Ramos (cell line): ENCODE data around the gene DHH.

Source experiments
- in situ Hi-C: fragments of 300-500 bp; cut with MboI; formaldehyde crosslinking; loops from one replicate; pipeline ENCODE4 v1.14.3; 2022; ENCODE audit warnings: low sequenced_read_pairs; ENCODE audit not compliant: unreplicated experiment

DHH gene

DNA sequence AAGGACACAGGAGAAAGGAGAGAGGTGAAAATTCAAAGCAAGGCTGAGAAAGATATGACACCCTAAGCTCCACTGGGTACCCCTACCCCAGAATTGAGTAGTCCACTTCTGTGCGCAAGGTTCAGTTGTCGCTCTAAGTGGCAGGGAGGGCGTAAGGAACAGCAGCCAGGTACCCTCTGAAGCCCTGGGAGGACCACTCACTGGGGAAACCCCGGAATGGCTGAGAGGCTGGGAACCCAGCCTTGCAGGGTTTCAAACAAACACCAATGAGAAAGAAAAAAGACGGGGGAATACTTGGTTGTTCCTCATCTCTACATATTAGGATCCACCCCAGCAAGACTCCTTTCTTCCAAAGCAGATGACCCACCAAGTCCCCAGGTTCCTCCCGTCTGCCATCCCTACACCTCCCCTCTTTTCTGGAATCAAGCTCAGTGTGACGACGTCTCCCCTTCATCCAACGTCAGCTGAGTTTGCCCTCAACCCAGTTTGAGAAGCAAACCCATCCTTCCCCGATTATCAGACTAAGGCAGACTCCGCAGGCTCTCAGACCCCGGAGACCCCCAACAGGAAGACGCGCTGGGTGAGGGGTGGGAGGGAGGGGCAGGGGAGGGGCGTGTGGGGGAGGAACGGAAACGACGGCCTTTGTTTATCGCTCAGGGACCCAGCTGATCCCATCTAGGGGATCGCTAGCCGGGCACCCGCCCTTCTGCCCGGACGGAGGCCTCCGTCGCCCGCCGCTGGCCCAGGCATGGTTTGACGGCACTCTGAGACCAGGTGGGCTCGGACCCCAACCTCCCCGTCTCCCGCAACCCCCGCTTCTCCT lies 15.3 kb upstream of the DHH start:
- in situ Hi-C loops: no loop called here

DNA sequence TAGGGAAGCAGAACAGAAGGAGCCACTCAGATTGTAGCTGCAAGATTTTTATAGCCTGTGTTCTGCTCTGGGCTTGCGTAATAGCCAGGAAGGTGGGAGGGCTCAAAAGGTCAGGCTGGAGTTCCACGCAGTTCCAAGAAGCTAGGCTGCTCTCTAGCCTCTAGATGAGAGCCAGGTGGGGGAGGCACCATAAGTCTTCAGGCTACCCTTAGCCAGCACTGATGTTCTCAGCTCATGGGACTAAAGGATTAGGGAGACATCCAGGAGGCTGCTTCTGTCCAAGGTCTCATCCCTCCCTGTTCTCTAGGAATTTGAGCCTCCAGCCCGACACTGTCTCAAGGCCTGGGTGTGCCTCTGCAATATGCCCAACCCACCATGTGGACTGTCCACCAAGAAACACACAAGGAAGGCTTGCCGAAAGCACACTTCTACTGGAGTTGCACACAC lies 14.4 kb upstream of the DHH start:
- in situ Hi-C loops: no loop called here

DNA sequence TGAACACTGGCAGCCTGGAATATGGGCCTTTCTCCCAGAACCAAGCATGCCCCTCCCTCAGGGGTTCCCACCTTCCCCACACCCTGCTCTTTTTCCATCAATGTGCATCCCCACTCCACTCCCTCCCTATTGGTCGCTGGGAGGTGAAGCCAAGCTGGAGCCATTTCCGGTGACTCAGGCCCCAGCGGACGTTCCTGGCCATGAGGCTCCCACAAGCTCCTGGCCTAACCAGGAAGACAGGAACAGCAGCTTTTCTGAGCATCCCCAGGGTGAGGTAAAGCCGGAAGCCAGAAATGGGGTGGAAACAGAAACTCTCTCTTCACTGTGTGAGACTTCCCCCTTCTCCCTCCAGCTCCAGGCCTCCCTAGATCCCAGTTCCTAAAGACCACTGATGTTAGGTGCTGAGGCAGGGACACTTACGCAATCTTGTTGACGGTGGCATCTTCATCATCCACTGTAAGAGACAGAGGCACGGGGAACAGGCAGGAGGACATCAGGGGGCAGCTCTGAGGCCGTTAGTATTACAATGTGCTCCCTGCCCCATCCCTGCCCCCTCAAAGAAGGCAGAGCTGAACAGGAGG lies 11.0 kb upstream of the DHH start:
- in situ Hi-C loops: no loop called here

DNA sequence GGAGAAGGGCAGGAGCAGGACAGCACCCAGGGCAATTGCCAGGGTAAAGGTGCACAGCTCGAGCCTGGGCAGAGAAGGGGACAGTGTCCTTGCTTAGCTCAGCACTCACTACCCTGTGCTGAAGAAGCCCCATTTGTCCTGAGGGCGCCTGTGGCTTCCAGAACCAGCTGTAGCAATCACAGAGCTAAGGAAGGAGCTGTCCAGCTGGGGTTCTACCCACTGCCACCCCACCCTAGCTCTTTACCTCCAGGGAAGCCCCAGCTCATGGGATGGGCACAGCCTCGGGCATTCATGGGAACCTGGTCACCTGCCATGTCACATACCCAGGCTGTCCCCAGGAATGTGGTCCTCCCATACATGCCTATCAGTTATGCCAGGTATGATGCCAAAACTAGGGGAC lies 10.2 kb upstream of the DHH start:
- in situ Hi-C loops: no loop called here

DNA sequence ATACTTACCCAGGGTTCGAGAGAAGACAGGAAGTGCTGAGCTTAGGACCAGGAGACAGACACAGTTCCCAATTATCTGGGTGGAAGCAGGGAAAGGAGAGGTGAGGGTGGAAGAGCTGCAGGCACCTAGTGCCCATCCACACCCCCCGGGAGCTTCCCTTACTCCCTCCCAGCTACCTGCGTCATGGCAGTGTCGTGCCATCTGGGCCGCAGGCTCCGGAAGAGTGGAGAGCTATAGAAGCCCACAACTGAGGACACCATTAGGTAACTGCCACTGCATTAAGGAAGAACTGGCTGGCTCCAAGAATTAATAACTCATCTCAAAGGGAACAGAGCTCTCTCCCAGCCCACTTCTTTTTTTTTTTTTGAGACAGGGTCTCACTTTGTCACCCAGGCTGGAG lies 5.8 kb upstream of the DHH start:
- in situ Hi-C loops: no loop called here

DNA sequence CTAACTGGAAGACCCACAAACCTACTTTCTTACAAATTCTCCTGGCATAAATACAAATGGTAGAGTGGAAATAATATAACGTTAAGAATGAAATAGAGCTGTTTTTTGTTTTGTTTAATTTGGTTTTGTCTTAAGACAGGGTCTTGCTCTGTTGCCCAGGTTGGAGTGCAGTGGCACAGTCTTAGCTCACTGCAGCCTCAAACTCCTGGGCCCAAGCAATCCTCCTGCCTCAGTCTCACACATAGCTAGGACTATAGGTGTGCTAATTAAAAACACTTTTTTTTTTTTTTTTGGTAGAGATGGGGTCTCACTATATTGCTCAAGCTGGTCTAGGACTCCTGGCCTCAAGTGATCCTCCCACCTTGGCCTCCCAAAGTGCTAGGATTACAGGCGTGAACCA lies 4.1 kb upstream of the DHH start:
- in situ Hi-C loops: loop anchor here (10.0 kb wide), 1 partner anchor 136 kb away; no protein-coding TSS in a partner anchor

DNA sequence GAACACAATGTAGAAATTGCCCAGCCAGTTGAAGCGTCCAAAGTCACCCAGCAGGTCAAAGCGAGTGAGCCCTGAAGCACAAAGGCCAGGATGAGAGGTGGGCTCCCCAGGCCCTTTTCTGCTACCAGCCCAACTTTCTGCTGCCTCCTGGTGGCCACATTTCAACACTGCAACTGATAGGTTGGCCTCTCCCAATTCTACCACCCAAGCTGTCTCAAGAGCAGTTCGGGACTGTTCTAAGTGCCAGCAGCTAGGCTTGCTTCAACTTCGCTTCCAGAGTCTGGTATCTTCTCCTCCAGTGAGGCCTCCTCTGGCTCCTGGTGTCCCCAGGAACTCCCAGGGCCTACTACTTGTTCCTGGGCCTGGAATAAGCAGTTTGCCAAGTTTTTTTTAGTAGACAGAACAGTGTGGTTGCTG lies 3.4 kb upstream of the DHH start:
- in situ Hi-C loops: loop anchor here (10.0 kb wide), 1 partner anchor 137 kb away; no protein-coding TSS in a partner anchor

DNA sequence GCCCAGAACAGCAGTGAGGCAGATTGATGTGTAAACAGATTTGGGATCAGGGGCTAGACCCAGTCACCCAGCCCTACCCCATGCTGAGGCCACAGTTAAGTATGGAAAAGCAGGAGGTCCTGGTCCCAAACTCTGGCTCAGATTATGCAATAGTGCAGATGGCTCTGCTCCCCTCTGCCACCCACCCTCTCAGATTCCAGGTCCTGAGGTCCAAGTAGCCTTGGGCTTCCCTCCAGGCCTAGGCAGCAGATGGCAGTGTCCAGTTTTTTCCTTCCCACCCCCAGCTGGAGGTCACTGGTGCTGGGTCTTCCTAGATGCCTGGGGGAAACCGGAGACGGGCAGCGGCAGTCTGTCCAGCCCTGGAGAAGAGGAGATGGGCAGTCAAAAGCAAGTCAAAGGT lies 2.8 kb upstream of the DHH start:
- in situ Hi-C loops: loop anchor here (10.0 kb wide), 1 partner anchor 137 kb away; no protein-coding TSS in a partner anchor

DNA sequence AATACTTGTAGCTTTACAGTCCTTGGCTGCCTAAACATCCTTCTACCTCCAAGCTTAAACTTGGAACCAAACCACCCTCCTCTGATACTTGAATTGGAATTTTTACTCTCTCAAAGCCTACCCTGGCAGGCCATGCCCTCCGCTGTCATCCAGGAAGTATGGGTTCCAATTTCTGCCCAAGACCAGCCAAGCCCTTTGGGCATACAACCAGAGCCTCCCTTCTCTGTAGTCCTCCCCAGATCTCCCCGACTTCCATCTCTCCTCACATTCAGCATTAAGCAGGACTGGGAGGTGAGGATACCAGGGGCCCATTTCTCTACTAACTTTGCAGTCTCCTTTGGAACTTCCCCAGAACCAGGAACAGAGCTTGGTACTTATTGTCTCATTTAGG lies 369 bp upstream of the DHH start:
- in situ Hi-C loops: loop anchor here (10.0 kb wide), 1 partner anchor 140 kb away; no protein-coding TSS in a partner anchor

DNA sequence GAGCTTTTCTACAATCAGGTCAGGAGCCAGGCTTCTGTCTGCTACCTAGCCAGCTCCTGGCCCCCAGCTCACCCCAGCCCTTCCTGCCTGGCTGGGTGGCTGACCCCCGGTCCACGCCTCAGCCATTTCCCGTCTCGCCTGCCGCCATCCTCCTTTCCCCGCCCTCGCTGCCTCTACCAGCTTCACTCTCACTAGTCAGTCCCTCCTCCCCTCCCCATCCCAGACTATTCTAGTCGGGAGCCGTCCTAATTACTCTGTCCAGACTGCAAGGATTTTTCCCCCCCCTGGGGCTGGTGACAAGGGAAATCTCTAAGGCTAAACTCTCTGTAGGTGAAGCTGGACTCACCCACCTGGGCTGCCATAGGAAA lies 825 bp downstream of the DHH start:
- in situ Hi-C loops: loop anchor here (10.0 kb wide), 1 partner anchor 141 kb away; no protein-coding TSS in a partner anchor

DNA sequence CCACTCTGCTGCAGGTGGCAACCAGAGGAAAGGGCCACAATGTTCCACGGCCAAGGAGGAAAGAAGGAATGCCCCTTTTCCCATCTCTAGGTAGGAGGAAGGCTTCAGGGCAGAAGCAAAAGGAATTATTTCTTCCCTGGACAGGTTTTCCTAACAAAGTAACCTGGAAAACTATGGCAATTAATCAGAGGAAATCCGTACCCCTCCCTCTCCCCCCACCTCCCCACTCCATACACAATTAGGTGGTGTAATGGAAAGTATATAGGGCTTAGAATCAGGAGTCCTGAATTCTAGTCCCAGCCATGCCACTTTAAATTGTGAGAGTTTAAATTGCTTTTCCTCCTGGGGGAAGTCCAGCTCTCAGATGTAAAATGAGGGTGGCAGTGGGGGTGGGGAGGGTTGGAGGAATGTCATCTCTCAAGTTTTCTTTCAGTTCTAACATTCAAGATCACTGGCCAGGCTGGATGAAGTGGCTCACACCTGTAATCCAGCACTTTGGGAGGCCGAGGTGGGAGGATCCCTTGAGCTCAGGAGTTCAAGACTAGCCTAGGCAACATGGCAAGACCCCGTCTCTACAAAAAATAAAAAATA lies 1.7 kb downstream of the DHH start:
- in situ Hi-C loops: loop anchor here (10.0 kb wide), 1 partner anchor 142 kb away; no protein-coding TSS in a partner anchor

DNA sequence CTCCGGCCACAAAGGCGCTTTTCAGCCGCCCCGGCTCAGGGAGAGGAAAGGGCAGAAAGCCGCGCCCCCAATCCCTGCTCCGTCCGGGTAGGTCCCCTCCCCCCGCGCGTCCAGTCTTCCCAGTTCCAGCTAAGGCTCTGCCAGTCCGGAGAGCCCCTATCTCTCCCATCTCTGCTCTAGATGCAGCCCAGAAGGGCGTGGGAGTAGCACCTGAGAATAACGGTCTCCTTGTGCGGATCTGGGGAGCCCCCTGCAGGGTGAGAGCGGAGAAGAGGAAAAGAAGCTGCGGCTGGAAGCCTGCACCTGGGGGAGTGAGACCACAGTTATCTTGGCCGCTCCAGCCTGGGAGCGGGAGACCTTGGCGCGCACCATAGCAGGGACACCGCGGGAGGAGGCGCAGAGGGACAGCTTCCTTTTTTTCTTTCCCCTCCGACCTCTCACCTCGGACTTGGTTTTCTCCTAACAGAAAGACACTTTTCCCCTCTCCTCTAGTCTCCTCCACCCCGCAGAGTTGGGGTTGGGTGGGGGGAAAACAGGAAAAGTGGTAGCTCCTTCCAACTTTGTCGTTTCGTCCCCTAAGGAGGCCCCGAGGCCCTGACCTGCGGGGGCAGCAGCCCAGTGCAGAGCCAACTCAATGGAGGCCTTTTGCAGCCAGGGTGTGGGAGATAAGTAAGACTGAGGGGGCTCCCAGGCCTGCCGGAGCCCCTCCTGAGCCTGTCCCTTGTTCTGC lies 2.4 kb downstream of the DHH start:
- in situ Hi-C loops: loop anchor here (10.0 kb wide), 1 partner anchor 143 kb away; no protein-coding TSS in a partner anchor

DNA sequence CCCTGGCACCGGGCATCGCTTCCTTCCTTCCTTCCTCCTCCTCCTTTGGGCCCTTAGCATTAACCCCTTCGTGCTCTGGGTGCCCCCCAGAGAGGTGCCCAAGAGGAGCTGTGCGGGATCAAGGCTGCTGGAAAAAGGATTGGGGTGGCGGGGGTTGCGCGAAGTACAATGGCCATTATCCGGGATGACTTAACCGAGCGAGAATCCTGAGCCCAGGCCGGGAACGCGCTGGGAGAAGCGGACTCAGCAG lies 2.8 kb downstream of the DHH start:
- in situ Hi-C loops: loop anchor here (10.0 kb wide), 1 partner anchor 143 kb away; no protein-coding TSS in a partner anchor

DNA sequence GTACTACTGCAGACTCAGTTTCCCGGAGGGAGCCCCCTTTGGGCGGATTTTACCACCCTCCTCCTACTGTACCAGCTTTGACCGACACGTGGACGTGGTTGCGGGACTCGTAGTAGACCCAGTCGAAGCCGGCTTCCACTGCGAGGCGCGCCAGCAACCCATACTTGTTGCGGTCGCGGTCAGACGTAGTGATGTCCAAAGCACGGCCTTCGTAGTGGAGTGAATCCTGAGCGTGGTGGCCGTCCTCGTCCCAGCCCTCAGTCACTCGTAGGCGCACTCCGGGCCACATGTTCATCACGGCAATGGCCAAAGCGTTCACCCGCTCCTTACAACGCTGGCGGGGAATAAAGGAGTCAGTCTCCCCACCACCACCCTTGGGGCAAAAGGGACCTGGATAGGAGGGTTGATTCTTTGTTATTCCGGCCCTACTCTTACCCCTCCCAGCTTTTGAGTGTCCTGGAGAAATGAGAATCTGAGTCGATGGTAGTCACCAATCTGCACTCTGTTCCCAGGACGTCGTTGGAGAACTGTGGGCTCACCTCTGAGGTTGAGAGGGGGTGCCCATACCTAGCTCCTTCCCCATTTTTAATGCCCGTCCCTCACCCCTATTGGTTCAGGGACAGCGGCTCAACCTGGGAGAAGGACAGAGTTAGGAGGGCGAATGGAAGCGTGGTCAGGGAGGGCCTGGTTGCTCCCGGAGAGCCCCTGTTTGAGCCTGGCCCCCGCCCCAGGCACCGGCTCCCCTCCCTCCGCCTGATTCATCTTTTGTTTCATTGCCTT lies 3.4 kb downstream of the DHH start:
- in situ Hi-C loops: loop anchor here (10.0 kb wide), 1 partner anchor 144 kb away; no protein-coding TSS in a partner anchor

DNA sequence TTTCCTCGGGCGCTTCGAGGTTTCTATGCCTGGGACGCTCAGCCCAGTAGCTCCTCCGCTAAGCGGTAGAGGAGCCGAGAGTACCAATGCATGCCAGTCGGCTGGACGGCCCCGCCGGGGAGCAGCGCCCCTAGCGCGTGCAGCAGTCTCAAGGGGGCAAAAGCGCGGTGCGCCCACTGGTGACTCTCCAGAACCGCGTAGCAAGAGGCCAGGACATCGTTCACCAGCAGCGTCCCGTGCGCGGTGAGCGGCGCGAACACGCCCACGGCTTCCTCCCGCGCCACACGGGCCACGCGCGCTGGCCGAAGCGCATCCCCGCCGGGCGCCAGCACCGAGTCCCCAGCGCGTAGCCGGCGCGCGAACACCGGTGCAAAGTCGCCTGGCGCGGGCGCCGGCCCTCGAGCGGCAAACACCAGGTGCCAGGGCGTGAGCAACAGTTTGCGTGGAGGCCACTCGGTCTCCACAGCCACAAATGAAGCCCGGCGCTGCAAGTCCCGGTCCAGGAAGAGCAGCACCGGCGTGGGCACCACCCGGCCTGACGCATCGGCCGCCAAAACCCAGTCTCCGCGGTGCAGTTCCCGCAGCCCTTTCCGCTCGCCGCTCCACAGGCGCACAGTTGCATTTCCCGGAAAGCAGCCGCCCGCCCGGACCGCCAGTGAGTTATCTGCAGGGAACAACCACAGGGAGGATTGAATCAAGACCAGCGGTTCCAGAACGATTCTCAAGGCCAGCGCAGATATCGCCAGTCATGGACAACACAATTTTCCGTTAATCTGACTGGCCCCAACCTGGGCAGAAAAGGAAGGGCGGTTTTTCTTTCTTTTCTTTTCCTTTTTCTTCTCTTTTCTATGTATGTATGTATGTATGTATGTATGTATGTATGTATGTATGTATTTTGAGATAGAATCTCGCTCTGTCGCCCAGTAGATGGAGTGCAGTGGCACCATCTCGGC lies 4.5 kb downstream of the DHH start:
- in situ Hi-C loops: loop anchor here (10.0 kb wide), 1 partner anchor 145 kb away; no protein-coding TSS in a partner anchor

DNA sequence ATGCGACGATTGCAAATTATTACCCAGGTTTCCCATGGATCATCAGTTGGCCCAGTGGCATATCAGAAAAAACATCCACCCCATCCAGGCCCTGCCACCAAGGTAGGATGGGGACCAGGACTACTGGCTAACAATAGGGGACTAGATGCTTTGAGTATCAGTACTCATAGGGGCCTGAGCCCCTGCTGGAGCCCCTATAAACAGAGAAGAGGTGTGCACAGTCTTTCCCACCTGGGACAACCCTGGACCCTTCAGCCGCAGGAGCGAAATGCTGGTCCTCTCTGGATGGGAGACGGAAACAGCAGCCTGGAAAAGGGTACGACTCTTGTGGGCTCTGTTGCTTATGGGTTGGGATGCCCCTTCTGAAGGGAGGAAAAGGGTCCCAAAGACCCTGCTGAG lies 5.7 kb downstream of the DHH start:
- in situ Hi-C loops: no loop called here

DNA sequence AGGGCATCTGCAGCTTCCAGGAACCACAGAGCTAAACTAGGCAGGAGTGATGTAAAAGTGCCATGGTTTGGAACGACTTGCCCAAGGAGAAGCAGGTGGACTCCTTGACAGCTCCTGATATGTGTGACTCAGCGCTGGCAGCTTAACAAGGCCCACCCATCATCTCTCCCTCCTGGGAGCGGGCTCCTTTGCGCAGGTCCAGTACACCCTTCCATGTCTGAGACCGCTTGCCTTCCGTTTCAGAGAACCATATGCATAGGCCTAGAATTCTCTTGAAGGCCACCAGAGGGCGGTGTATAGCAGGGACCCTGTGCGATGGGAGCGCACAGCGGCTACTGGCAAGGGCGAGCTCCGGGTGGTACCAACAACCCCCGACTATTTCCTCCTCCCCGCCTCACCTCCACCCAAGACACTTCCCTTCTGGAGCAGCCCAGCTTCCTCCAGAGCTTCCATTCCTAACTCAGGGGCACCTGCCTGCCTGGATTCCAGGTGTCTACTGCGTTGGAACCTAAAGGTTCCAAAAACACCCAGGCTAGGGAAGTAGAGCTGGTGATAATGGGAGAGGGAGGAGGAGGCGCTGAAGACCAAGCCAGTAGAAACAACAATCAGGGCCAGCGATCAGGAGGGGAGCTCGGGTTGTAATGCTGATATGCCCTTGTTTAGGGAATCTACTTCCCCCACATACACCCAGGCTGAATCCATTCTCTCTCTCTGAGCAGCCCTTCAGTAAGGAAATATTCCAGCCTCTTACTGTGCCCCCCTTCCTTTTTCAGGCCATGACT lies 6.3 kb downstream of the DHH start:
- in situ Hi-C loops: no loop called here

DNA sequence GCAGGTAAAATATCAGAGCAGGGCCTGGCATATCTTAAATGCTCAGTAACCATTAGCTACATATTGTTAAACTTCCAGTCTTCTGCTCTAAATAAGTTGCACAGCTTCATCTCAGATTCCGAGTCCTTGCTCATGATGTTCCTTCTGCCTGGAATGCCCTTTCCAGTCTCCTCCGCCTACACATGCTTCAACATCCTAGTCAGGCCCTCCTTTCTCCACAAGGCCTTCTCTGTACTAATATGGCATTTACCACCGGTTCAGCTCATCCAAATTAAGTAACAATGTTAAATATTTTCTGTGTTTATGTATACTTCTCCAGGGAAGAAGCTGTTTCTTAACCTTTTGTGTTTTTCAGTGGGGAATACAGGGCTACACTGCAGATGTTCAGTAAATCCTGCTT lies 8.5 kb downstream of the DHH start:
- in situ Hi-C loops: no loop called here
